Endothelial cell (in vitro differentiated cells): ENCODE measurements around the gene PERP. TPM values are rescaled to one million over a fixed set of nuclear protein-coding genes. Genes with fewer than 3 reads are reported as not detected.

ENCODE experiments used
- DNase-seq: peaks from one replicate; pipeline ENCODE4 v3.0.0; 2021; ENCODE audit warnings: low spot score
- H3K27ac Mint-ChIP-seq: one replicate; pipeline ENCODE4 v1.8.0; 2021; ENCODE audit warnings: mixed read lengths, inconsistent platforms; ENCODE audit not compliant: unreplicated experiment
- H3K27me3 Mint-ChIP-seq: one replicate; pipeline ENCODE4 v1.8.0; 2021; ENCODE audit warnings: mild to moderate bottlenecking, moderate library complexity, mixed read lengths, inconsistent platforms; ENCODE audit not compliant: unreplicated experiment
- H3K36me3 Mint-ChIP-seq: one replicate; pipeline ENCODE4 v1.8.0; 2021; ENCODE audit warnings: mild to moderate bottlenecking, low read depth, mixed read lengths, inconsistent platforms; ENCODE audit not compliant: unreplicated experiment
- H3K4me1 Mint-ChIP-seq: one replicate; pipeline ENCODE4 v1.8.0; 2021; ENCODE audit warnings: mild to moderate bottlenecking, mixed read lengths, inconsistent platforms; ENCODE audit not compliant: unreplicated experiment
- H3K4me3 Mint-ChIP-seq: one replicate; pipeline ENCODE4 v1.8.0; 2021; ENCODE audit warnings: mild to moderate bottlenecking, mixed read lengths, inconsistent platforms; ENCODE audit not compliant: unreplicated experiment
- H3K9me3 Mint-ChIP-seq: one replicate; pipeline ENCODE4 v1.8.0; 2021; ENCODE audit warnings: mixed read lengths, inconsistent platforms; ENCODE audit not compliant: unreplicated experiment
- CTCF ChIP-seq: fragments of 200-600 bp; sonication (generic); IDR thresholded peaks from one replicate; pipeline ENCODE4 v1.5.0; 2021; ENCODE audit warnings: antibody characterized with exemption; ENCODE audit not compliant: unreplicated experiment
- long read RNA-seq: library from polyadenylated mRNA; unstranded; transcript quantifications from one replicate; pipeline ENCODE4 v2.0.0, GENCODE V29; 2020; ENCODE audit not compliant: unreplicated experiment
- total RNA-seq: library from RNA; stranded (reverse); fragmentation: NEBNext Ultra II Directional; extraction: Animal tissue kit (Norgen Biotek cat#: 25700); gene quantifications from one replicate; pipeline ENCODE4 v1.2.1, GENCODE V29; 2021; ENCODE audit not compliant: unreplicated experiment

The PERP gene
- 11.4 TPM for total RNA-seq
- long read RNA-seq, full-length matches to known transcripts, result 26 of 27 reads
- long read RNA-seq, partial matches to known transcripts, result 0 of 27 reads
- long read RNA-seq, other reads (novel, unspliced or antisense), result 1 of 27 reads

DNA sequence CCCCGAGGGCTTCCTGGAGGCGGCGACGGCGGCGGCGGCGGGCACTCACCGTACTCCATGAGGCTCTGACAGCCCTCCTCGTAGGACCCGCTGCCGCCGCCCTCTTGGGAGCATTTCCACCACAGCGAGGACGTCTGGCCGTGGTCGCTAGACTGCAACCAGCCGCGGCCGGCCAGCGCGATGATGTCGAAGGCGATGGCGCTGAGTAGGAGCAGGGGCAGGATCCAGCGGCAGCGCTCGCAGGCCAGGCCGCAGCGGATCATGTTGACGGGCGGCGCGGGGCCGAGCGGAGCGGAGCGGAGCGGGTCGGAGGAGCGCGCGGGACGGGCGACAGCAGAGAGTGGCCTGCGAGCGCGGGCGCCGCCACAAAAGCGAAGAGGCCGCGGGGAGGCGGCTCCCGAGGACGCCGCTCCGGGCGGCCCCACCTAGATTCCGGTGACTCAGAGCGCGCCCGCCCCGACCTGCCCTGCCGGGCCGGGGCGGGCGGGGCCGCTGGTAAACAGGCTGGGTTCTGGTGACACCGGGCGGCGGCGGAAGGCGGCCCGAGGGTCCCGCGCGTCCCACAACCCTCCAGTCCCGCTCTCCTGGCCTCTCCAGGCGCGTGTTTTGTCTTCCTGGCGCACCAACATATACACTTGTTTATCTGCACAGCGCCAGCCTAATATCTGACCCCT is at the start of gene PERP:
Gene PERP (minus strand): TSS at position 342 of the 674 bp plus-strand sequence. CDS start 79 bp downstream, at position 263.
- no peaks in the 10 kb centered on the region for H3K9me3 Mint-ChIP-seq
- TF ChIP-seq CTCF, result no peak
- H3K4me1 Mint-ChIP-seq, result peaks cover 20% of the 10 kb centered on the region
- DNase-seq, result peak; percentile 47
- peaks cover 9% of the 10 kb centered on the region for H3K27me3 Mint-ChIP-seq
- peak within 1 kb of the TSS; percentile 95 for H3K4me3 Mint-ChIP-seq
- peak within 1 kb of the TSS; percentile 67 for H3K27ac Mint-ChIP-seq
- no peaks in the 10 kb centered on the region for H3K36me3 Mint-ChIP-seq

- H3K27me3 Mint-ChIP-seq, result peaks cover 2% of the 10 kb centered on the region
- H3K4me1 Mint-ChIP-seq, result peaks cover 1% of the 10 kb centered on the region
- DNase-seq, result no peak
- no peaks in the 10 kb centered on the region for H3K36me3 Mint-ChIP-seq
- H3K27ac Mint-ChIP-seq, result no peak overlapping the region
- TF ChIP-seq CTCF, result no peak
- H3K9me3 Mint-ChIP-seq, result no peaks in the 10 kb centered on the region
- H3K4me3 Mint-ChIP-seq, result no peak overlapping the region
Observed at GRCh38 chr6:138155443-138155842, 48.2 kb upstream of the PERP start.

DNA sequence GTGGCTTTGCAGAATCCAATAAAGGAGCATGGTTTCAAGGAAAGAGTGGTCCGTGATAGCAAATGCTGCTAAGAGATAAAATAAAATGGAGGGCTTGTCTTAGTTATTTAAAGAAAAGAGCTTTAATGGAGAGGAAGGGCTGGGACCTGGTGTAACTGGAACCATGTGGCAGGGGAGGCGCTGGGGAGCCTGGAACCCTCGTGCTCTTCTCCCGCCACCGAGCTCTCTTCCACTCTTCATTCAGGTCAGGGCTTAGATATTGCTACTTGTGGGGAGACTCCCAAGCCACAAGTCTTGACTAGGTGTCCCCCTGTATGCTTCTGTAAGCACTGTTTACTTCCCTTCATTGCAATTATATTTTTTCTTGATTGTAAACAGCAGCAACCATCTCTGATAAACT is 39.3 kb upstream of the PERP start:
- H3K27me3 Mint-ChIP-seq, result no peaks in the 10 kb centered on the region
- no peak overlapping the region for H3K4me3 Mint-ChIP-seq
- no peak overlapping the region for H3K27ac Mint-ChIP-seq
- H3K4me1 Mint-ChIP-seq, result no peaks in the 10 kb centered on the region
- no peak for DNase-seq
- TF ChIP-seq CTCF, result no peak
- H3K9me3 Mint-ChIP-seq, result no peaks in the 10 kb centered on the region
- no peaks in the 10 kb centered on the region for H3K36me3 Mint-ChIP-seq

- Mint-ChIP-seq H3K9me3 (no peaks in the 10 kb centered on the region), H3K27me3 (no peaks in the 10 kb centered on the region), H3K27ac (no peak overlapping the region), H3K36me3 (no peaks in the 10 kb centered on the region), H3K4me3 (no peak overlapping the region), H3K4me1 (no peaks in the 10 kb centered on the region)
- no peak for TF ChIP-seq CTCF
- no peak for DNase-seq
Observed at GRCh38 chr6:138145402-138145801, 38.2 kb upstream of the PERP start.

DNA sequence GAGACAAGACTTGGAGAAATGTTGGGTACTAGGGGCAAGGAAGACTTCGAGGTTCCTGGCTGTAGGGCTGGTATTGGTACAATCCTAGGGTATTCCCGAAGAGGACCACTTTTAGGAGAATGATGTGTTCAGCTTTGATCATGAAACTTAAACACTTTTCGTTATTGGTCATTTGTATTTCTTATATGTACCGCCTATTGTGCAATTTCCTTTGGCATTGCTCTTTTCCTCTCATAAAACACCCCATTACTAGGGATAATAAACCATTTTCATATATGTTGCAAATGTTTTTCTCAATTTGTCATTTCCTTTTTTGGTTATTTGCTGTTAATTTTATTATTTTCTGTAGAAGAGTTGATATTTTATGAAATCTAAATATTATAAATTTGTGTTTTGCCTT is 35.6 kb upstream of the PERP start:
- no peak for DNase-seq
- no peak overlapping the region for H3K27ac Mint-ChIP-seq
- no peak for TF ChIP-seq CTCF

More for the DNA sequence above, 35.6 kb upstream of the PERP start:
- Mint-ChIP-seq H3K27me3 (peaks cover 1% of the 10 kb centered on the region), H3K4me1 (no peaks in the 10 kb centered on the region), H3K4me3 (no peak overlapping the region), H3K9me3 (no peaks in the 10 kb centered on the region), H3K36me3 (no peaks in the 10 kb centered on the region)
